RWPE1 (cell line): Measurements from ENCODE around the gene CLK3.

Source experiments
- CTCF ChIA-PET: fragments of 350-600 bp; sonication (Branson Sonifier 250); formaldehyde crosslinking; extraction: SDS; loops from one replicate; lab custom pipeline; 2021; lab: Yijun Ruan, JAX
- POLR2A ChIA-PET: fragments of 400-600 bp; formaldehyde crosslinking; extraction: SDS; loops from one replicate; lab custom pipeline; 2020; ENCODE audit warnings: antibody characterized with exemption; ENCODE audit not compliant: low non-redundant PET; lab: Yijun Ruan, JAX
- DNase-seq: peaks from one replicate; pipeline ENCODE4 v3.0.0; 2012; ENCODE audit warnings: low spot score
- H3K27ac ChIP-seq: fragments of 450-650 bp; 2 replicates; pipeline ENCODE4 v1.5.1; 2017
- TF ChIP-seq, protein P1 (sequence below): fragments of 450-650 bp; conservative IDR thresholded peaks from 2 replicates; pipeline ENCODE4 v1.5.1; 2017; ENCODE audit warnings: low read depth, mild to moderate bottlenecking

CLK3 gene

GRCh38 chr15:74632601-74633000 is 17.0 kb downstream of the CLK3 start:
- ChIA-PET POLR2A (no interaction called here), CTCF (interaction anchor here (0.6 to 14.2 kb wide), 19 partner anchors 8 to 694 kb away, joined by 3 to 258 read pairs (median 4); no protein-coding TSS in a partner anchor)
- H3K27ac ChIP-seq, result peak overlapping the region; percentile 51; the same call in 1 of the 2 replicates
- TF ChIP-seq, protein P1, sequence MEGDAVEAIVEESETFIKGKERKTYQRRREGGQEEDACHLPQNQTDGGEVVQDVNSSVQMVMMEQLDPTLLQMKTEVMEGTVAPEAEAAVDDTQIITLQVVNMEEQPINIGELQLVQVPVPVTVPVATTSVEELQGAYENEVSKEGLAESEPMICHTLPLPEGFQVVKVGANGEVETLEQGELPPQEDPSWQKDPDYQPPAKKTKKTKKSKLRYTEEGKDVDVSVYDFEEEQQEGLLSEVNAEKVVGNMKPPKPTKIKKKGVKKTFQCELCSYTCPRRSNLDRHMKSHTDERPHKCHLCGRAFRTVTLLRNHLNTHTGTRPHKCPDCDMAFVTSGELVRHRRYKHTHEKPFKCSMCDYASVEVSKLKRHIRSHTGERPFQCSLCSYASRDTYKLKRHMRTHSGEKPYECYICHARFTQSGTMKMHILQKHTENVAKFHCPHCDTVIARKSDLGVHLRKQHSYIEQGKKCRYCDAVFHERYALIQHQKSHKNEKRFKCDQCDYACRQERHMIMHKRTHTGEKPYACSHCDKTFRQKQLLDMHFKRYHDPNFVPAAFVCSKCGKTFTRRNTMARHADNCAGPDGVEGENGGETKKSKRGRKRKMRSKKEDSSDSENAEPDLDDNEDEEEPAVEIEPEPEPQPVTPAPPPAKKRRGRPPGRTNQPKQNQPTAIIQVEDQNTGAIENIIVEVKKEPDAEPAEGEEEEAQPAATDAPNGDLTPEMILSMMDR, result no peak
- DNase-seq, result no peak

DNA sequence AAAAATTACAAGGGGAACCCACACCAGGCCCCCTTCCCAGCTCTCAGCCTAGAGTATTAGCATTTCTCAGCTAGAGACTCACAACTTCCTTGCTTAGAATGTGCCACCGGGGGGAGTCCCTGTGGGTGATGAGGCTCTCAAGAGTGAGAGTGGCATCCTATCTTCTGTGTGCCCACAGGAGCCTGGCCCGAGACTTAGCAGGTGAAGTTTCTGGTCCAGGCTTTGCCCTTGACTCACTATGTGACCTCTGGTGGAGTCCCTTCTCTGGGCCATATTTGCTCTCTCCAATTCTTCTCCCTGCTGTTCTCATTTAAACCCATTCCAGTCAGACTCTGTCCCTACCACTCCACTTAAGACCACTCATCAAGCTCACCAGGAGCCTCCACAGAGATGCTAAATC is 18.1 kb downstream of the CLK3 start:
- POLR2A ChIA-PET, result no interaction called here
- H3K27ac ChIP-seq, result no peak overlapping the region
- DNase-seq, result no peak
- CTCF ChIA-PET, result interaction anchor here (0.6 to 14.2 kb wide), 7 partner anchors 12 to 259 kb away, joined by 3 to 258 read pairs (median 7); no protein-coding TSS in a partner anchor
- TF ChIP-seq, protein P1, result no peak

DNA sequence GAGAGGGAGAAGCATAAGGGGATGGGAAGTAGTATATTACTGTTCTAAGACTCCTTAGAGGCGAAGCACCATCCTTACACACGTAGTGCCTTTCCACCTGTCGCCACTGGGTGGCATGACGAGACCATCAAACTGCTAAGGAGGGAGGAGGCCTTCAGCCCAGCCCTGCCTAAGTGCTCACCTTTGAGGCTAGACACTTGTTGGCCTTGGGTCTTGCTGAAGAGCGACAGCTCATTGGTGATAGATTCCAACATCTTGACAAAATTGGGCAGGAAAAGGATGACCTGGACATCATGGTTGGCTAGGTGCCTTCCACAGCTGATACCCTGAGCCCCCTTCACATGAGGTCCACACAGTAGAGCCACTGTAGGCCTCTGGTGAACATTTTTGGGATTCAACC is 19.6 kb downstream of the CLK3 start:
- no peak overlapping the region for H3K27ac ChIP-seq
- DNase-seq, result peak; percentile 82
- TF ChIP-seq, protein P1, result peak; percentile 92
- ChIA-PET CTCF (interaction anchor here (0.5 to 14.2 kb wide), 13 partner anchors 14 to 326 kb away, joined by 3 to 258 read pairs (median 3); no protein-coding TSS in a partner anchor), POLR2A (no interaction called here)

DNA sequence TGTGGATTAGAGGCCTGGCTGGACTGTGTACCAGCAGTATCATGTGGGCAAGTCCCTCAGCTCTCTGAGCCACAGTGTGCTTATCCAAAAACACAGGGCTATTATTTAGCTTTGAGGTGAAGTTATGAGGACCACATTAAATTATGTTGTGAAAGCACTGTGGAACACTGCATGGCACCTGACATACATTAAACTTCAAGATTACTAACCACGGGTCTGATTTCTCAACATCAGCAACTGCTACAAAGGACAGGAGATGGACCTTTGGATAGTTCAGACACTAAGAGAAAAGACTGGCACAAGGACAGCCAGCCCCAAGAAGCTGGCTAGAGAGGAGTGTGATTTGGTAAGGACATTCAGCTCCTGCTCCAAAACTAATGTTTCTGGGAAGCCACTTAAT is 21.3 kb downstream of the CLK3 start:
- POLR2A ChIA-PET, result no interaction called here
- CTCF ChIA-PET, result interaction anchor here (14.2 kb wide), 1 partner anchor 133 kb away, joined by 258 read pairs; no protein-coding TSS in a partner anchor

GRCh38 chr15:74641151-74641550 is 25.5 kb downstream of the CLK3 start:
- TF ChIP-seq, protein P1, result no peak

More for the DNA sequence above, 21.3 kb downstream of the CLK3 start:
- TF ChIP-seq, protein P1, result no peak
- DNase-seq, result no peak
- H3K27ac ChIP-seq, result no peak overlapping the region

DNA sequence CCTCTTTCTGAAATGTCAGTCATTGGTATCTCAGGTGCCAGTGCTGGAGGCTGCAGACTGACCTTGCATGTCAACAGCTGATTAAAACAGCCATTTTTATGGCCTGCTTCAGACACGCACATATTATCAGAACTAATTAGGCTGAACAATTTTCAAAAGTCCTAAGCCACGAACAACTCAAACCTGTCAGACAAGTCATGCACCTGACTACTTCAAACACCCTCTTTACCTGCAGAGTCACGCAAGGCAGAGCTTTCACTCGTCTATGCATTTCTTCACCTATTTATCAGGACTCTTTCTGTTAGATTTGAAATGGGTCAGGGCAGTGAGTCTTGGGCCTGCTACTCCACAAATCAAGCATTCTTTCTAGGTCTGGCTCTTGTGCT is 26.7 kb downstream of the CLK3 start:
- H3K27ac ChIP-seq, result no peak overlapping the region
- TF ChIP-seq, protein P1, result no peak
- ChIA-PET CTCF (interaction anchor here (0.6 to 14.2 kb wide), 2 partner anchors 117 to 127 kb away, joined by 4 to 258 read pairs; no protein-coding TSS in a partner anchor), POLR2A (interaction anchor here (0.6 kb wide), 1 partner anchor 113 kb away, joined by 4 read pairs; no protein-coding TSS in a partner anchor)
- DNase-seq, result no peak

More at GRCh38 chr15:74641151-74641550, 25.5 kb downstream of the CLK3 start:
- ChIA-PET POLR2A (no interaction called here), CTCF (interaction anchor here (1.8 to 14.2 kb wide), 2 partner anchors 9 to 128 kb away, joined by 4 to 258 read pairs; no protein-coding TSS in a partner anchor)
- no peak overlapping the region for H3K27ac ChIP-seq
- no peak for DNase-seq
